DMS53 treated with DMSO at 0.1 percent for 48 hours (cell line): ENCODE results near the gene IL1RAPL1.

Experiments used
- DNase-seq: peaks from one replicate; lab custom pipeline; 2025; ENCODE audit not compliant: unreplicated experiment; lab: John Stamatoyannopoulos, UW

Gene IL1RAPL1

DNA sequence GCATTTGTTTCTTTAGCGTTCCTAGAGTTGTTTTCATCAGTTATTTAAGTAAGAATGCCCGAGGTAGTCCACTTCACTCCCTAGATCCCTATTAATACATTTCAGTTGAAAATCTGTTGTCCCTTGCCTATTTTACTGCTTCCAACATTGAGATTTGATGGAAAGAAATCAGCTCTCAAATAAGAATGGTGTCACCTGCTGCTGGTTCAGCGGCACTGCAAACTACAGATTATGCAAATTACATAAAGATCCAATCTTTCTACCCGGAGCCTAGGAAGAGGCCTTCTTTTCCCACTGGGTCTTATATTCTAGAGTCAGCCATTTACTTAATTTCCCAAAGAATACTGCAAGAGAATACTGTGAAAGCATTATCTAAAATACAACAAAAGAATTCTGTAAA lies 1030.5 kb downstream of the IL1RAPL1 start:
- DNase-seq, result no peak

DNA sequence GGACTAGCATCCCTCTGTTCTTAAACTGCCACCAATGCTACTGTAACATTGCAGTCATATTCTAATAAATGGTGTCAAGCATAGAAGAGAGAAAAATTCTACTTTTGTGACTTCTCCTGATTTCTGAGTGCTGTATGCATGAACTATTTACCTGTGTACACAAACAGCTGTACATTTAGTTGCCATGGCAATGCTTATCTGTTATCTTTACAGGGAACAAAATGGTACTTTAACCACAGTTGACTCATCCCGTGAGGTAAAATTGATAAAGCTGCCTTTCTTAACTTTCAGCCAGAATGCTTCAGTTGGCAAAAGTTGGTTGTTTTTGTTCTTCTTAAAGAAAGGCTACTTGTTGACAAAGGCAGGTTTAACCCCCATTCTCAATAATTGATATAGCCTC lies 1040.6 kb downstream of the IL1RAPL1 start:
- no peak for DNase-seq

DNA sequence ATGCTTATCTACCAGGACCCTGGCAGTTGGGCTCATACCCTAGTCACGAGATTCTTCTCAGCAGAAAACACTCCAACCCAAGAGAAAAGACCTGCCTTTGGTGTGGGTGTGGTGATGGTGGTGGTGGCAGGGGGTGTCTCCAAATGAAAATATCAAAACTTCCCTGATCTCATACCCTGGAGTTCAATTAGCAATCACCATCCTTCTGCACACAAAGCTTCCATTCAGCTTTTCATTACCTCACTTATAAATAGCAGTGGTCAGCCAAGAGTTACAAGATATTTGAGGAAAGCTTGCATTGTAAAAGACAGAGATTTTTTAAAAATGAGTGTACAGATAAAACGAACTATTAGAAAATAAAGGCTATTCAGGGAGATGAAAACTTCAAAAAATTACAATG lies 1047.3 kb downstream of the IL1RAPL1 start:
- DNase-seq, result no peak

DNA sequence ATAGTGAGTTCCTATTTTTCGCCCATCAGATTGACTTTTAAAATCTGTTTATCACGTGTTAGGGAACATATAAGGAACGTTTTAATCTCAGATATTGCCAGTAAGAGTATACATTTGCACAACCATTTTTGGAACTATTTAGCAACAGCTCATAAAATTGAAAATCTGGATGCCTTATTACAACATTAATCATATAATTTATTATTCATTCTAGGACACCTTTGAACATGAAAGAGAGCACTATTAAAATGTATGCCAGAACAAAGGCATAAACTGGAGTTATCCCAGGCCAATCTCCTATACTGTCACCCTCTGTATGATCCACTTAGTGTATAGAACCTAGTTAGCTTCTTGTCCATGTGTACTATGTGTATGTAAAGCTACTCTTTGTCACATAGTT lies 1049.1 kb downstream of the IL1RAPL1 start:
- DNase-seq, result no peak

DNA sequence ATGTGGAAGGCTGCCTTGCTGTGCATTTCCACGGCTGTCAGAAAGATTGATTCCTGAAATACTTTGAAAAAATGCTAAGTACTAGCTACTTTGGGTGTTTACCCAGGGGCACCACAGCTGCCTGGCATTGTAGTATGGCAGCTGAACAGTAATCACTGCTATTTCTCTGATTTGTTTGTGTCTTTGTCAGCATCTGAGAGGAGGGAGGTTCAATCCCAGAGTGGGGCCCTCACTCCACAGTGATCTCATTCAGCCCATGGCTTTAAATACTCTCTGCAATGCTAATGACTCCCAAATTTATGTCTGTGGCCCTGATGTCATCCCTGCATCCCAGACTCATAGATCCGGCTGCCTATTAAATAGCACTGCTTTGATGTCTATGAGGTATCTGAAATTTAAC lies 1052.9 kb downstream of the IL1RAPL1 start:
- no peak for DNase-seq

DNA sequence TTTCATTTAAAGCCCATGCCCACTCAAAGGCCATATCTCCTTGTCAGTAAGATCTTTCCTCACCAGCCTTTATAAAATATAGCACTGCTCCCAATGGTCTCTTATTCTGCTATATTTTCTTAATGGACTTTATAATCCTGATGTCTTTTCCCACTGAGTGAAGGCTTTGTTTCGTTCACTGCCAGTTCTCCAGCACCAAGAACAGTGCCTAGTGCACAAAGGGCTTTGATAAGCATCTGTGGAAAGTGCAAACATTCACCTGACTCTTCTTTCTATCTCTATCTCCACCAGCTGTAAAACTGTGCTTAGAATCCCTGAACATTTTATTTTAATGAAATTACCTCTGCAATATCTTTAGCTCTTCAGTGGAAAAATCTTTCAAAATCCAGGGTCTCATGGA lies 1054.2 kb downstream of the IL1RAPL1 start:
- no peak for DNase-seq

DNA sequence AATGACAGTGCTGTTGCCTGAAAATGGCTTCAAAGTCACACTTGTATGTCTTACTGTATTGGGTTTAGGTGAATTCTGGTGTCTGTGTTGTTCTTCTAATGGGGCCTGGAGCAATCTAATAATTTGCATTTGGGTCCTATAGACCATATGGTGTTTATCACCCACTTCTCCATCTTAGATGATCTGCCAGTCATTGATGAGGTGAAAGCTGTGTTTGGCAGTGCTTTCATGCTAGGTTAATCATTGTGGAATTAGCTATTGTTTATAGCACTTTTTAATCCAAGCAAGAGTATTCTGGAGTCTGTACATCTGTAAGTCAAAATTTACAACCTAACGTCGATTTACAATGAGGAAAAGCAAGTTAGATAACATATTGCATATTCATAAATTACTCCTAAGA lies 1055.9 kb downstream of the IL1RAPL1 start:
- DNase-seq, result no peak

DNA sequence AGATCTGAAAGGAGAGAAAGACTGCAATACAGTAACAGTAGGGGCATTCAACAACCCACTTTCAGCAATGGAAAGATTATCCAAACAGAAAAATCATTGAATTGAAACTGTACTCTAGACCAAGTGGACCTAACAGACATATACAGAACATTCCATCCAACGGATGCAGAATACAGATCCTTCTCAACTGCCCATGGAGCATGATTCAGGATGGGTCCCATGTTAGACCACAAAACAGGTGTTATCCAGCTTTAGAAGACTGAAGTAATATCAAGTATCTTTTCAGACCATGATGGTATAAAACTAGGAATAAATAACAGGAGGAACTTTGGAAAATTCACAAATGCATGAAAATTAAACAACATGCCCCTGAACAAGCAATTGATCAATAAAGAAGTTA lies 1060.9 kb downstream of the IL1RAPL1 start:
- DNase-seq, result no peak

DNA sequence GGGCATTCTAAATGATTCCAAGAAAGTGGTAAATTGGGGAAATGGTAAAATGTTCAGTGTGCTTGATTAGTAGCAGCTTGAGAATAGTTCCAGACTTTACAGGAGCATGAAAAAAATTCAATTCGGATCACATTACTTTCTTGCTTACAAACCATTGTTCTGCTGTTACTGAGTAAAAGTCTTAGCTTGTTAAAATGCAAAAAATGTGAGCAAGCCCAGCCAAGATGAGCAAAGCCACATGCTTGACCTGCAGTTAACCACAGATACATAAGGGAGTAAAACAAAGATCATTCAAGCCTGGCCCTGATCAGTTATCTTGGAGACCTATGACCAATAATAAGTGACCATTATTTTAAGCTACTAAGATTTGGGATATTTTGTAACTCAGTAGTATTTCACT lies 1065.2 kb downstream of the IL1RAPL1 start:
- DNase-seq, result no peak

DNA sequence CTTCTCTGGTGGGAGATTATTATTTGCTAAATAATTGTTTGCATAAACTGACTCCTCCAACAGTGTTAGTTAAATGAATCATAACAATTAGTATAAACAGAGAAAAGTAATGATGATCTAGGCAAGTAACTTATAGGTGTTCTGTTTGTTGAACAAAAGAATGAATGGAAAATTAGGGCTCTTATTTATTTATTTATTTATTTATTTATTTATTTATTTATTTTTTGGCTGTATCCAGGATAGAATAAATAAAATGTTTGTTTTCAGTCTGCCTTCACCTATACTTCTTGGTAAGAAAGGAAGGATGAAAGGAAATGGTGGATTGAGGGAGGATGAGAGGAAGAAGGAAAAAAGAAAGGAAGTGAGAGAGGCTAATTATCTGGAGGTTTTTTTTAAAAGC lies 1066.5 kb downstream of the IL1RAPL1 start:
- no peak for DNase-seq

DNA sequence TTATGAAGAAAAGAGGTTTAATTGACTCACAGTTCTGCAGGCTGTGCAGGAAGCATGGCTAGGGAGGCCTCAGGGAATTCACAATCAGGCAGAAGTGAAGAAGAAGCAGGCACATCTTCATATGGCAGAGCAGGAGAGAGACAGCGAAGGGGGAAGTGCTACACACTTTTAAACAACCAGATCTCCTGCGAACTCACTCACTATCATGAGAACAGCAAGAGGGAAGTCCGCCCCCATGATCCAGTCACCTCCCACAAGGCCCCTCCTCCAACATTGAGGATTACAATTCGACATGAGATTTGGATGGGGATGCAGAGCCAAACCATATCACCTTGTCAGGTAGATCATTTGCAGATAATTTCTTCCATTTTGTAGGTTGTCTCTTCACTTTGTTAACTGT lies 1072.7 kb downstream of the IL1RAPL1 start:
- DNase-seq, result no peak

DNA sequence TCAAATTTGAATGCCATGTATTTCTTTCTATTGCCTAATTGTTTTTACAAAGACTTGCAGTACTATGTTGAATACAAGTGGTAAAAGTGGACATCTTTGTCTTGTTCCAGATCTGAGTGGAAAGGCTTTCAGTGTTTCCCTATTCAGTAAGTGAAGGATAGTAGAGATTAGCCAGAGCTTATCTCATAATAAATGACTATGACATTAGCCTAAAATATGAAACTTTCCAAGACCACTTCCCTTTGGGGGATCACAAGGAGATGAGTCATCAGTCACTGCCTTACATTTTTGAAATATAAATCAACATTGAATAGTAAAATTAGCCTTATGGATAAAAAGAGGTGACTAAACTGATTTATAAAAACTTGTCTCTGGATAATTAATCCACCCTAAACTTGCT lies 1074.0 kb downstream of the IL1RAPL1 start:
- no peak for DNase-seq

DNA sequence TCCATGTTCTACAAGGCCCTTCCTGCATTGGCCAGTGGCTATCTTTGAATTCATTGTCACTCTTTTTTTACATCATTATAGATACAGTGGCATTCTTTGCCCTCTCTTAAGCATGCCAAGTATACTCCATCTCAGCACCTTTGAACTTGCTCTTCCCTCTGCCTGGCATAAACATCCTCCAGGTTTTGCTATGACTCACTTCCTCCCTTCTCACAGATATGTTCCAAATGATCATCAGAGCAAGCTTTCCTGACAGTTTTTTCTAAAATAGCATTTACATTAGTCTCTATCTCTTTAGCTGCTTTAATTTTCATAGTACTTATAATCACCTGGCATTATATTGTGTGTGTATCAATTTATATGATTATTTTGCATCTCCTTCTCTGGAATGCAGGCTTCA lies 1074.9 kb downstream of the IL1RAPL1 start:
- DNase-seq, result peak; percentile 32

DNA sequence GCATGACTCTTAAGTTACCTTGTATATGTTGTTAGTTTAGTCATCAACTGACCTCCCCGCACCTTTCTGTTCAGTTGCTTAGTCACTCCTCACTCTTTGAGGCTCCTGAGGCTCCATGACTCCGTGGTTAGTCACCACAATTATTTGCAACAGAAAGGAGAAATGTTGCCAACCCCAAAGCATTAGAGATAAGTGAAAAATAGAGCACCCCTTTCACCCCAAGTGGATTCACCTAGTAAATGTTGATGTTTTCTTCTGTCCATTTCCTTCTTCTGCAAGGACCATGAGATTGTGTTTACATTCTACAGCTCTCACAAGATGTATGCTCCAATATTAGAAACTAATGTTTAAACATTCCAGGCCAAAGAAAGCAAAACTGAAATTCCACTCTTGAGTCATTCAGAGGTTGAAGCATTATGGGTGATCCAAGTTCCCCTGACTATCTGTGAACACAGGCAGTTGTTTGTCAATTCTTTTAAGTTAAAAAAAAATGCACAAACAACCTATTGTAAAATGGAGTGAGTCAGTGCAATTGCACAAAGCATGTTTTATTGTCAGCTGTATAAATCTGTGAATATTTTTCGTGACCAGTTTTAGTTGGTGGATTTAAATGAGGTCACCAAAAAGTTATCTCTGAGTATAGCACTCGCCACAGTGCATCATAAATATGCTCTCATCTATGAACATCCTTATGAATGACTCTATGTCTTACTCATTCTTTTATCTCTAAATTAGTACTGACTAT lies 1075.7 kb downstream of the IL1RAPL1 start:
- peak; percentile 6 for DNase-seq

DNA sequence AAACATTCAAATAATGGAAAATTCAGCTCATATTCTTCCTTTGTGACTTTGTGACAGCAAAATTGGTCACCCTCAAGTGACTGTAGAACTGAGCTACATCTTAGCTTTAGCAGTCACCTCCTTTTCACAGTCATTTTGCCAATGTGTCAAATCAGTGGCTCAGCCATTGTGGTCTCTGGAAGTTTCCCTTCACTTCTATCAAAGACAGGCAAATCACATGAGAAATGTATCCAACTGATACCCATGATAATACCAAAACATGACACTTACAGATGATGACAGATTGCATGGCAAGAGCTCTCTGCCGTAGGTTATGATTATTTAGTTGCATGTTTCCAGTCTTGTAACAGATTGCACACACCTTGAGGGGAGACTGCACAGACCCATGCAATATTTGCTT lies 1078.3 kb downstream of the IL1RAPL1 start:
- DNase-seq, result no peak

DNA sequence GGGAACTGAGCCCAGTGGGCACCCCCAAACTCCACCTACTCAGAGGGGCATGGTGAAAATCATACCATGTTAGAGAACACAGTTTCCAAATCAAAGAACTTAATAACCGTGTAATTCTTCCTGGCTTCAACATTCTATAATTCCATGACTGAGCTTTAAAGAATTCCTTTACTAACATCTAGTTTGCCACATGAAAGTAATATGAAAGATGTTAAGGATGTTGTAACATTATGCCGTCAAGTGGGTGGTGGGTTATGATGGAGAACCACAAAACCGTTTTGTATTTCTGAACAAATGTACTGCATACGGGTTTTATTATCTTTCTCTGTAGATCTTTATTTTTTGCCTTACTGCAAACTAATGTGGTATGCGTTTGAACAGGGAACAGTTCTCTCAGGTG lies 1079.1 kb downstream of the IL1RAPL1 start:
- no peak for DNase-seq

DNA sequence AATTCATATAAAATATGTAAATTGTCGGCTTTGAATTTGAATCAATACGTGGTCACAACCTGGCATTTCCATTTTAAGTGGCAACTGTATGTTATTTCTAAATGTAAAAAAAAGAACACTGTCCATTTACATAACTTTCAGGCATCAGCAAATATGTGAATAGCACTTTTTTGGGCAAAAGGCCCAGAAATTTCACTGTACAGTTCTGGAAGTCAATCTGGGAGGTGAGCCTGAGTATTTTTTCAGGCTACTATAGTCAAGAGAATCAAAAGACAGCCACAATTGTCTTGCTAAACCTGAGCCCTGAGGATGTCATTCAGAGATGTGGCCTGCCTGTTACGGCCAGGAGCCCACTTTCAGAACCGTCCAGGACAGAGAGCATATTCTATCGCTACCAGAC lies 1084.2 kb downstream of the IL1RAPL1 start:
- DNase-seq, result no peak

DNA sequence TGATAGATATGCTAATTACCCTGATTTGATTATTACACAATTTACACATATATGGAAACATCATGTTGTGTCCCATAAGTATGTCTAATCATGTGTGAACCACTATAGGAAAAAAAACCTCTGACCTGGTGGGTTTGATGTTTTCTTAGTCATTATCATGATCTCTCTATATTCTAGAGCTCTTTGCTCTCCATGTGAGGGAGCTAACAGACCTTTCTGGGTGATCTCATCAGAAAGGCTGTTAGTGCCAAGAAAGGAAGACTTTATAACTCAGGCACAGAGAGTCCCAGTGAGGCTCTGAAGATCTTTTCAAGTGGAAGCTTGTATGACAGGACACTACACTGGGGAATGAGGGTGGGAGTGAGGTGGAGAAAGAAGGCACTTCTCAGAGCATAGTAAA lies 1100.4 kb downstream of the IL1RAPL1 start:
- DNase-seq, result no peak

DNA sequence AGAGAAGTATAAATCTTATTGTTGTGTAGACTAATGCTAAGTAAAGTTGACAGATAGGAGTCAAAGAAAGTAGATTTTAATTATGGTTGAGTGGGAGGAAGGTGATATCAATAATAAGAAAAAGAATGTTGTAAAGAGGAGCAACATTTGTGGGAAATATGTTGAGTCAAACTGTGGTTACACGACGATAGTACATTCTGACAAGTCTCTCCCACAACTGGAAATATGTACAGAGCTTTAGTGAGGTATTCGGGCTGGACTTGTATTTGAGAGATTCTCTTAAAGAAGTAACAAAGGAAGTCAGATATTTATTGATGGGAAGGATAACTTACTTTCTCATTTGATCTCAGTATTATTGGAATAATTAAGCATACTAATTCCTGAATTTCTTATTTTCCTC lies 1102.8 kb downstream of the IL1RAPL1 start:
- no peak for DNase-seq

DNA sequence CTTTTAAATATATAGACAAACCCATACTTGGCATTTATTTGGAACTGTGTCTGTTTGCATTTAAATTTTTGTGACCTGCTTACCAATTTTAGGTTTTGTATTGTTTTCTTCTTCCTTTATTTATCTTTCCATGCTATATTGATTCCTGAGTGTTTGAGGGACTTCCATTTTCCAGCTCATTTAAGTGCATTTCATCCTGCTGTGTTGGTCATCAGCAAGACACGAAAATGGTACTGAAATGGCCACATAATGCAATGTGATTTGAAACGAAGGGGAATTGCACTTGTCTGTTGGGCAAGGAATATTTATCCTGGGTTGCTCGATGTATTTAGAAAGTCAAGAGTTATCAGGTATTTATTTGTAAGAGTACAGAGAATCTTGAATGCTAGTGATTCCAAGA lies 1103.8 kb downstream of the IL1RAPL1 start:
- DNase-seq, result no peak

DNA sequence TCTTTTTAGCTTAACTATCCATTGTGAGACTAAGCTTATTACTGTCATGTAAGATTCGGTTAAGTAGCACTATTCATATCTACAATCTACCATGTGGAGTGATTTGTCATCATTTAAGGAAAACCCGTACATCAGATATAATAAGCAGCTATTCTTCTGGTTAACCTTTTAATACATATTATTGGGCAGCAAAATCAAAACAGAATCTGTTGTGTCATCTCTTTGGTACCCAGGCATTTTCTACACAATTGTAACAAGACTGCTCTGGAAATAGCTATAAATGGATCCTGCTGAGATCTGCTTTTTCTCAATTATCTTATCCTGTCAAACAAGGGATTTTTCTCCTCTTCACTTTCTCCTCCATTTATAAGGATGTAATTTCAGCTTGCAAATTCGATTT lies 1106.7 kb downstream of the IL1RAPL1 start:
- DNase-seq, result no peak

DNA sequence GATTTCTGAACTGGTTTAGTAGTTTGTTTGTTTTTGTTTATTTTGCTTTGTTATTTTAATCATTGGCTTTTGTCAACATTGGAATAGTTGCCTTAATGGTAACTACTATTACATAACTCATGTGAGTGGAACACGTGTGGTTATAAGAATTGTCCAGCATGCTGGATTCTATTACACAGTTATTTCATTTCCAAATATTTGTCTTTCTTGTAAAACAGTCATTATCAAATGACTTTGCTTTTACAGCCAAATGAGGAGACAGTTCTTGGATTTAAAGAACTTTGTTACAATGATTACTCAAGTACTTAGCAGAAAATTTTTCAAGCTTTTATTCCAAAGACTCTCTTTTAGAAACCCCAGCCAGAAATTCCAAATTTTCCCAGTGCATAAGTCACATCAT lies 1112.0 kb downstream of the IL1RAPL1 start:
- no peak for DNase-seq

DNA sequence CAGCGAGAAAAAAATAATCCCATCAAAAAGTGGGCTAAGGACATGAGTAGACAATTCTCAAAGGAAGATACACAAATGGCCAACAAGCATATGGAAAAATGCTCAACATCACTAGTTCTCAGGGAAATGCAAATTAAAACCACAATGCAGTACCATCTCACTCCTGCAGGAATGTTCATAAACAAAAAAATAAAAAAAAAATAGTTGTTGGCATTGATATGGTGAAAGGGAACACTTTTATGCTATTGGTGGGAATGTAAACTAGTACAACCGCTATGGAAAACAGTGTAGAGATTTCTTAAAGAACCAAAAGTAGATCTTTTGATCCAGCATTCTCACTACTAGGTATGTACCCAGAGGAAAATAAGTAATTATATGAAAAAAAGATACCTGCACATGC lies 1119.8 kb downstream of the IL1RAPL1 start:
- no peak for DNase-seq
